IPS-20b (cell line): ENCODE measurements around the gene COMMD6.

ENCODE experiments used
- H3K27ac ChIP-seq: one replicate; pipeline ENCODE4 v1.5.1; 2013; ENCODE audit warnings: low read length
- H3K27me3 ChIP-seq: 2 replicates; pipeline ENCODE4 v1.6.1; 2013; ENCODE audit warnings: mild to moderate bottlenecking, low read length, inconsistent platforms; ENCODE audit not compliant: insufficient read depth
- H3K36me3 ChIP-seq: 2 replicates; pipeline ENCODE4 v1.6.1; 2013; ENCODE audit warnings: low read depth, mild to moderate bottlenecking, inconsistent platforms, low read length, moderate library complexity; ENCODE audit not compliant: insufficient read depth
- H3K4me1 ChIP-seq: 2 replicates; pipeline ENCODE4 v1.6.1; 2013; ENCODE audit warnings: mild to moderate bottlenecking, control low read depth, inconsistent platforms, low read length, moderate library complexity; ENCODE audit not compliant: insufficient read depth
- H3K4me3 ChIP-seq: 2 replicates; pipeline ENCODE4 v1.5.1; 2013; ENCODE audit warnings: mild to moderate bottlenecking, low read length, inconsistent platforms
- H3K9ac ChIP-seq: 2 replicates; pipeline ENCODE4 v1.6.1; 2013; ENCODE audit warnings: low read depth, mild to moderate bottlenecking, inconsistent platforms, low read length, moderate library complexity
- H3K9me3 ChIP-seq: 2 replicates; pipeline ENCODE4 v1.6.1; 2013; ENCODE audit warnings: mild to moderate bottlenecking, low read depth, low read length, inconsistent platforms; ENCODE audit not compliant: insufficient read depth

Gene COMMD6

GRCh38 chr13:75518439-75519088 lies 19.1 kb downstream of the COMMD6 start:
- H3K9me3 ChIP-seq: peaks cover 11% of the 10 kb centered on the region
- no peaks in the 10 kb centered on the region for H3K27me3 ChIP-seq
- H3K36me3 ChIP-seq: no peaks in the 10 kb centered on the region
- H3K9ac ChIP-seq: no peak overlapping the region
- H3K27ac ChIP-seq: no peak overlapping the region
- H3K4me3 ChIP-seq: no peak overlapping the region
- H3K4me1 ChIP-seq: no peaks in the 10 kb centered on the region

- Histone ChIP-seq H3K27ac (no peak overlapping the region), H3K27me3 (no peaks in the 10 kb centered on the region), H3K36me3 (no peaks in the 10 kb centered on the region), H3K4me3 (no peak overlapping the region), H3K9me3 (no peaks in the 10 kb centered on the region), H3K9ac (no peak overlapping the region), H3K4me1 (no peaks in the 10 kb centered on the region)
Observed at GRCh38 chr13:75514080-75514995, 23.3 kb downstream of the COMMD6 start.

GRCh38 chr13:75513271-75513670 lies 24.4 kb downstream of the COMMD6 start:
- no peaks in the 10 kb centered on the region for H3K9me3 ChIP-seq
- no peaks in the 10 kb centered on the region for H3K27me3 ChIP-seq
- no peak overlapping the region for H3K4me3 ChIP-seq
- no peak overlapping the region for H3K9ac ChIP-seq
- no peaks in the 10 kb centered on the region for H3K36me3 ChIP-seq
- no peaks in the 10 kb centered on the region for H3K4me1 ChIP-seq
- H3K27ac ChIP-seq: no peak overlapping the region

- Histone ChIP-seq H3K9me3 (no peaks in the 10 kb centered on the region), H3K4me3 (no peak overlapping the region), H3K9ac (no peak overlapping the region), H3K27ac (no peak overlapping the region), H3K4me1 (no peaks in the 10 kb centered on the region), H3K36me3 (no peaks in the 10 kb centered on the region), H3K27me3 (no peaks in the 10 kb centered on the region)
Observed at GRCh38 chr13:75512253-75512652, 25.4 kb downstream of the COMMD6 start.

- Histone ChIP-seq H3K27me3 (no peaks in the 10 kb centered on the region), H3K4me1 (no peaks in the 10 kb centered on the region), H3K36me3 (no peaks in the 10 kb centered on the region), H3K9me3 (no peaks in the 10 kb centered on the region), H3K27ac (no peak overlapping the region), H3K4me3 (no peak overlapping the region), H3K9ac (no peak overlapping the region)
Observed at GRCh38 chr13:75511051-75511625, 26.5 kb downstream of the COMMD6 start.

GRCh38 chr13:75508002-75508548 lies 29.6 kb downstream of the COMMD6 start:
- no peaks in the 10 kb centered on the region for H3K9me3 ChIP-seq
- no peak overlapping the region for H3K27ac ChIP-seq
- H3K27me3 ChIP-seq: no peaks in the 10 kb centered on the region
- no peak overlapping the region for H3K9ac ChIP-seq
- no peaks in the 10 kb centered on the region for H3K36me3 ChIP-seq
- H3K4me1 ChIP-seq: no peaks in the 10 kb centered on the region
- H3K4me3 ChIP-seq: no peak overlapping the region

GRCh38 chr13:75507027-75508001 lies 30.3 kb downstream of the COMMD6 start:
- Histone ChIP-seq H3K27ac (no peak overlapping the region), H3K27me3 (no peaks in the 10 kb centered on the region), H3K9ac (no peak overlapping the region), H3K9me3 (no peaks in the 10 kb centered on the region), H3K36me3 (no peaks in the 10 kb centered on the region), H3K4me3 (no peak overlapping the region), H3K4me1 (no peaks in the 10 kb centered on the region)

- no peaks in the 10 kb centered on the region for H3K9me3 ChIP-seq
- no peaks in the 10 kb centered on the region for H3K36me3 ChIP-seq
- H3K9ac ChIP-seq: no peak overlapping the region
- H3K27me3 ChIP-seq: no peaks in the 10 kb centered on the region
- H3K27ac ChIP-seq: no peak overlapping the region
- H3K4me3 ChIP-seq: no peak overlapping the region
- no peaks in the 10 kb centered on the region for H3K4me1 ChIP-seq
Observed at GRCh38 chr13:75506018-75506417, 31.6 kb downstream of the COMMD6 start.

- Histone ChIP-seq H3K27ac (no peak overlapping the region), H3K9me3 (no peaks in the 10 kb centered on the region), H3K4me3 (no peak overlapping the region), H3K4me1 (no peaks in the 10 kb centered on the region), H3K27me3 (no peaks in the 10 kb centered on the region), H3K36me3 (no peaks in the 10 kb centered on the region), H3K9ac (no peak overlapping the region)
Observed at GRCh38 chr13:75505327-75505726, 32.3 kb downstream of the COMMD6 start.

- no peak overlapping the region for H3K27ac ChIP-seq
- H3K27me3 ChIP-seq: no peaks in the 10 kb centered on the region
- H3K9ac ChIP-seq: no peak overlapping the region
- H3K4me3 ChIP-seq: no peak overlapping the region
- no peaks in the 10 kb centered on the region for H3K9me3 ChIP-seq
- H3K36me3 ChIP-seq: no peaks in the 10 kb centered on the region
- no peaks in the 10 kb centered on the region for H3K4me1 ChIP-seq
Observed at GRCh38 chr13:75495938-75496337, 41.7 kb downstream of the COMMD6 start.

GRCh38 chr13:75494491-75494890 lies 43.1 kb downstream of the COMMD6 start:
- Histone ChIP-seq H3K27ac (no peak overlapping the region), H3K27me3 (no peaks in the 10 kb centered on the region), H3K9ac (no peak overlapping the region), H3K4me3 (no peak overlapping the region), H3K36me3 (no peaks in the 10 kb centered on the region), H3K9me3 (no peaks in the 10 kb centered on the region), H3K4me1 (no peaks in the 10 kb centered on the region)
